ENCODE measurements around the gene ST6GALNAC6.

ST6GALNAC6 gene

DNA sequence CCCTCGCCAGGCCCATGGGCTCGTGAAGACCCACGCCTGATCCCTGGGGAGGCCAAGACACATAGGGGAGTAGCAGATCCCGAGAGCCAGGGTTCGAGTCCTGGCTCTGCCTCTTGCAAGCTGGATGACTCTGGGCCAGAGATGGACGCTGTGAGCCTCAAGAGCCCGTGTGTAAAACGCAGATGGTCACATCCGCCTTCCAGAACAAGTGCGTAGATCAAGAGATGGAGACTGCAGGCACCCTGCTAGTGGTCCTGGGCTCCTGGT, 9.2 kb upstream of the ST6GALNAC6 start:
- Histone ChIP-seq H3K9ac (ENCODE audit: low read length in 5 of 5) (no peak overlapping the region), H3K9me3 (ENCODE audit: control insufficient read depth in 5 of 5, low read length in 5 of 5) (no peaks in the 10 kb centered on the region), H3K4me1 (ENCODE audit: control insufficient read depth in 5 of 5, insufficient read depth in 5 of 5, low read length in 5 of 5) (peaks cover 5 to 37% (median 36%) of the 10 kb centered on the region in 5 donors), H3K27me3 (ENCODE audit: control insufficient read depth in 5 of 5, insufficient read depth in 4 of 5, low read length in 5 of 5) (no peaks in the 10 kb centered on the region), H3K27ac (ENCODE audit: low read depth, low read length) (no peak overlapping the region), H3K4me3 (ENCODE audit: low read depth in 1 of 5, low read length in 5 of 5) (no peak overlapping the region), H3K36me3 (ENCODE audit: control insufficient read depth in 5 of 5, insufficient read depth in 5 of 5, low read length in 5 of 5) (peaks cover 0 to 41% (median 28%) of the 10 kb centered on the region in 5 donors)

GRCh38 chr9:127907867-127908659, 8.7 kb upstream of the ST6GALNAC6 start:
- H3K9ac ChIP-seq (ENCODE audit: low read length in 5 of 5), result no peak overlapping the region
- no peak overlapping the region for H3K27ac ChIP-seq (ENCODE audit: low read depth, low read length)
- H3K36me3 ChIP-seq (ENCODE audit: control insufficient read depth in 5 of 5, insufficient read depth in 5 of 5, low read length in 5 of 5), result peaks cover 0 to 41% (median 28%) of the 10 kb centered on the region in 5 donors
- H3K4me1 ChIP-seq (ENCODE audit: control insufficient read depth in 5 of 5, insufficient read depth in 5 of 5, low read length in 5 of 5), result peaks cover 9 to 43% (median 42%) of the 10 kb centered on the region in 5 donors
- no peaks in the 10 kb centered on the region for H3K9me3 ChIP-seq (ENCODE audit: control insufficient read depth in 5 of 5, low read length in 5 of 5)
- no peak overlapping the region for H3K4me3 ChIP-seq (ENCODE audit: low read depth in 1 of 5, low read length in 5 of 5)
- H3K27me3 ChIP-seq (ENCODE audit: control insufficient read depth in 5 of 5, insufficient read depth in 4 of 5, low read length in 5 of 5), result no peaks in the 10 kb centered on the region

- no peaks in the 10 kb centered on the region for H3K9me3 ChIP-seq (ENCODE audit: control insufficient read depth in 5 of 5, low read length in 5 of 5)
- H3K36me3 ChIP-seq (ENCODE audit: control insufficient read depth in 5 of 5, insufficient read depth in 5 of 5, low read length in 5 of 5), result peaks cover 0 to 21% (median 13%) of the 10 kb centered on the region in 5 donors
- H3K9ac ChIP-seq (ENCODE audit: low read length in 5 of 5), result peak overlapping the region in 3 of 5 donors; percentile 43 to 70 (median 46)
- H3K4me3 ChIP-seq (ENCODE audit: low read depth in 1 of 5, low read length in 5 of 5), result no peak overlapping the region
- H3K27me3 ChIP-seq (ENCODE audit: control insufficient read depth in 5 of 5, insufficient read depth in 4 of 5, low read length in 5 of 5), result no peaks in the 10 kb centered on the region
- peaks cover 9 to 43% (median 42%) of the 10 kb centered on the region in 5 donors for H3K4me1 ChIP-seq (ENCODE audit: control insufficient read depth in 5 of 5, insufficient read depth in 5 of 5, low read length in 5 of 5)
- H3K27ac ChIP-seq (ENCODE audit: low read depth, low read length), result peak overlapping the region; percentile 67
These were observed 6.4 kb upstream of the ST6GALNAC6 start for GRCh38 chr9:127905788-127906191.

- H3K4me1 ChIP-seq (ENCODE audit: control insufficient read depth in 5 of 5, insufficient read depth in 5 of 5, low read length in 5 of 5), result peaks cover 9 to 45% (median 43%) of the 10 kb centered on the region in 5 donors
- no peaks in the 10 kb centered on the region for H3K27me3 ChIP-seq (ENCODE audit: control insufficient read depth in 5 of 5, insufficient read depth in 4 of 5, low read length in 5 of 5)
- H3K36me3 ChIP-seq (ENCODE audit: control insufficient read depth in 5 of 5, insufficient read depth in 5 of 5, low read length in 5 of 5), result peaks cover 0 to 14% (median 10%) of the 10 kb centered on the region in 5 donors
- peak overlapping the region; percentile 67 for H3K27ac ChIP-seq (ENCODE audit: low read depth, low read length)
- H3K9ac ChIP-seq (ENCODE audit: low read length in 5 of 5), result peak overlapping the region in 3 of 5 donors; percentile 33 to 70 (median 46)
- H3K9me3 ChIP-seq (ENCODE audit: control insufficient read depth in 5 of 5, low read length in 5 of 5), result no peaks in the 10 kb centered on the region
- H3K4me3 ChIP-seq (ENCODE audit: low read depth in 1 of 5, low read length in 5 of 5), result peak overlapping the region in 3 of 5 donors; percentile 28 to 30 (median 29)
These were observed 5.8 kb upstream of the ST6GALNAC6 start for GRCh38 chr9:127905004-127905728.

- peaks cover 12 to 51% (median 49%) of the 10 kb centered on the region in 5 donors for H3K4me1 ChIP-seq (ENCODE audit: control insufficient read depth in 5 of 5, insufficient read depth in 5 of 5, low read length in 5 of 5)
- peak overlapping the region in 3 of 5 donors; percentile 33 to 70 (median 46) for H3K9ac ChIP-seq (ENCODE audit: low read length in 5 of 5)
- peaks cover 0 to 10% (median 7%) of the 10 kb centered on the region in 5 donors for H3K36me3 ChIP-seq (ENCODE audit: control insufficient read depth in 5 of 5, insufficient read depth in 5 of 5, low read length in 5 of 5)
These were observed 5.2 kb upstream of the ST6GALNAC6 start for GRCh38 chr9:127904561-127905003.

DNA sequence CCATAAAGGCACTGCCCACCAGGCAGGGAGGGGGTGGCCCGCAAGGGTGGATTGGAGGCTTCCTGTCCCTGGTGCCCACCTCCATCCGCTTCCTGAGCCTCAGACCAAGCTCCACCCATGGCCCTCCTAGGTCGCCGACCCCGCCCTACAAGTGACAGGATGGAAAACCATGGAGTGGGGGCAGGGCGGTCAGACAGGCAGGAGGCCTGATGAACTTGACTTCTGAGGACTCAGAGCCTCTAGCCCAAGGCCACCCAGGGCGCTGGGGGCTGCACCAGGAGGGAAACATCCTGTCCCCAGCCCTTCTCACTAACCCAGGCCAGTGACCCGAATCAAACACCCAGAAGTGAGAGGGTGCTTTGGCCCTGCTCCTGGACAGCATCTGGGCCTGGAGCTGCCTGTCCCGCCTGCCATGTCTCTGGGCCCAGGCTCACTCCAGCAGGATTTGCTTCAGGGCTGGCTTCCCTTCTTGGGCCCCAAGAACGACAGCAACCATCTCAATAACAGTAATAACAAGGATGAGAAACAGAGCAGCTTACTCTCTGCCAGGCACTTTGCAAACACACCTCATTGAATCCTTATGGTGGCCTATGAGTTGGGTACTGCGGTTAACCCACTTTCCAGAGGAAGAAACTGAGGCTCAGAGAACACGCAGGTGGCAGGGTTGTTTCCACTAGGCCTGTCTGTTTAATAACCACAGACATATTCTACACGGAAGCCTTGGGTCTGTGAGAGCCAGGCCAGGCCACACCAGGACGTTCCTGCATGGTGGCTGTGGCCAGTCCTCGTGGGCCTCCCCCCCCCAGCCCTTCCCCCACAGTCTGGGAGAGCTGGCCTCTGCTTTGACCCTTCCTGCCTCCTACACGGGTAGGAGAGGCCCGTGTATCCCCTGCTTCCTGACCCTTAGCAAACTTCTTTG, 4.4 kb upstream of the ST6GALNAC6 start:
- H3K27ac ChIP-seq (ENCODE audit: low read depth, low read length), result peak overlapping the region; percentile 67
- no peaks in the 10 kb centered on the region for H3K27me3 ChIP-seq (ENCODE audit: control insufficient read depth in 5 of 5, insufficient read depth in 4 of 5, low read length in 5 of 5)
- H3K4me1 ChIP-seq (ENCODE audit: control insufficient read depth in 5 of 5, insufficient read depth in 5 of 5, low read length in 5 of 5), result peaks cover 12 to 55% (median 49%) of the 10 kb centered on the region in 5 donors
- H3K9ac ChIP-seq (ENCODE audit: low read length in 5 of 5), result peak overlapping the region in 3 of 5 donors; percentile 26 to 70 (median 64)
- peaks cover 0 to 10% (median 6%) of the 10 kb centered on the region in 5 donors for H3K36me3 ChIP-seq (ENCODE audit: control insufficient read depth in 5 of 5, insufficient read depth in 5 of 5, low read length in 5 of 5)
- H3K9me3 ChIP-seq (ENCODE audit: control insufficient read depth in 5 of 5, low read length in 5 of 5), result no peaks in the 10 kb centered on the region
- peak overlapping the region in 3 of 5 donors; percentile 6 to 30 (median 28) for H3K4me3 ChIP-seq (ENCODE audit: low read depth in 1 of 5, low read length in 5 of 5)

More at GRCh38 chr9:127904561-127905003, 5.2 kb upstream of the ST6GALNAC6 start:
- no peaks in the 10 kb centered on the region for H3K9me3 ChIP-seq (ENCODE audit: control insufficient read depth in 5 of 5, low read length in 5 of 5)
- peak overlapping the region in 3 of 5 donors; percentile 28 to 30 (median 29) for H3K4me3 ChIP-seq (ENCODE audit: low read depth in 1 of 5, low read length in 5 of 5)
- H3K27ac ChIP-seq (ENCODE audit: low read depth, low read length), result peak overlapping the region; percentile 67
- H3K27me3 ChIP-seq (ENCODE audit: control insufficient read depth in 5 of 5, insufficient read depth in 4 of 5, low read length in 5 of 5), result no peaks in the 10 kb centered on the region

- H3K4me3 ChIP-seq (ENCODE audit: low read depth in 1 of 5, low read length in 5 of 5), result peak overlapping the region; percentile 77 to 90 (median 83)
- peak overlapping the region; percentile 81 to 97 (median 91) for H3K9ac ChIP-seq (ENCODE audit: low read length in 5 of 5)
- no peaks in the 10 kb centered on the region for H3K27me3 ChIP-seq (ENCODE audit: control insufficient read depth in 5 of 5, insufficient read depth in 4 of 5, low read length in 5 of 5)
- H3K27ac ChIP-seq (ENCODE audit: low read depth, low read length), result peak overlapping the region; percentile 99
- peaks cover 2 to 29% (median 28%) of the 10 kb centered on the region in 5 donors for H3K36me3 ChIP-seq (ENCODE audit: control insufficient read depth in 5 of 5, insufficient read depth in 5 of 5, low read length in 5 of 5)
- peaks cover 0 to 4% (median under 1%) of the 10 kb centered on the region in 5 donors for H3K9me3 ChIP-seq (ENCODE audit: control insufficient read depth in 5 of 5, low read length in 5 of 5)
- peaks cover 20 to 47% (median 43%) of the 10 kb centered on the region in 5 donors for H3K4me1 ChIP-seq (ENCODE audit: control insufficient read depth in 5 of 5, insufficient read depth in 5 of 5, low read length in 5 of 5)
These were observed 823 bp downstream of the ST6GALNAC6 start for GRCh38 chr9:127898433-127899127.

DNA sequence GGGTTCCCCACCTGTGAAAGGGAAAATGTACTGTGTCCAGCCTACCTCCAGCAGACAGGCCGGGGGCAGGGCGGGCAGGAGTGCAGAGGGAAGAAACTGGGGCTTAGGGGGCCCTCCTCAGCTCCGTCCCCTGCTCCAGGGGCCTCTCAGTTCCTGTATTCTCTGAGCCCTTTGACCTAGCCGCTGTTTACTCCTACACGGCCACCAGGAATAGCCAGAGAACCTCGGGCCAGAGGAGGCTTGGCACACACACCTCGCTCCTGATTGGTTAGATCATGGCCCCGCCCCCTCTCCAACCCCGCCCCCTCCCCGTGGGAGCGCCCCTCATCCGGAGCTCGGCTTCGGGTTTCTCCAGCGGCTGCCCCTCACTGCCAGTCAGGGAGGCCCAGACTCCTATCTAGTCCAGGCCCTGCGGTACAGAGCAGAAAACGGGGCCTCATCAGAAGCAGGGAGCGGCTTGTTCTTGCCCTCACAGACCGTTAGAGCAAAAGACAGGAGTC, 2.2 kb downstream of the ST6GALNAC6 start:
- Histone ChIP-seq H3K9me3 (ENCODE audit: control insufficient read depth in 5 of 5, low read length in 5 of 5) (peaks cover 0 to 12% (median 10%) of the 10 kb centered on the region in 5 donors), H3K9ac (ENCODE audit: low read length in 5 of 5) (peak overlapping the region; percentile 63 to 97 (median 91)), H3K27ac (ENCODE audit: low read depth, low read length) (peak overlapping the region; percentile 99), H3K4me1 (ENCODE audit: control insufficient read depth in 5 of 5, insufficient read depth in 5 of 5, low read length in 5 of 5) (peaks cover 16 to 41% (median 38%) of the 10 kb centered on the region in 5 donors), H3K4me3 (ENCODE audit: low read depth in 1 of 5, low read length in 5 of 5) (peak overlapping the region; percentile 48 to 90 (median 57)), H3K27me3 (ENCODE audit: control insufficient read depth in 5 of 5, insufficient read depth in 4 of 5, low read length in 5 of 5) (no peaks in the 10 kb centered on the region), H3K36me3 (ENCODE audit: control insufficient read depth in 5 of 5, insufficient read depth in 5 of 5, low read length in 5 of 5) (peaks cover 5 to 42% (median 41%) of the 10 kb centered on the region in 5 donors)

All from subcutaneous abdominal adipose tissue (tissue), 5 donors.